Parathyroid adenoma (tissue), 2 donors: Measurements from ENCODE around the gene SCAMP5.

ENCODE experiments used
- H2AFZ ChIP-seq: fragments of 300-600 bp; sonication (generic); one replicate; pipeline ENCODE4 v1.7.0; 2017; ENCODE audit warnings: antibody characterized with exemption, mild to moderate bottlenecking
- H3K27ac ChIP-seq: fragments of 300-600 bp; sonication (generic); one replicate; pipeline ENCODE4 v1.7.0; 2017
- H3K27me3 ChIP-seq: fragments of 300-600 bp; sonication (generic); one replicate; pipeline ENCODE4 v1.7.0; 2017; ENCODE audit warnings: low read length; ENCODE audit not compliant: control insufficient read depth, insufficient read depth
- H3K36me3 ChIP-seq: fragments of 300-600 bp; sonication (generic); one replicate; pipeline ENCODE4 v1.7.0; 2017; ENCODE audit warnings: low read length; ENCODE audit not compliant: control insufficient read depth, insufficient read depth
- H3K4me1 ChIP-seq: fragments of 300-600 bp; sonication (generic); one replicate; pipeline ENCODE4 v1.7.0; 2017; ENCODE audit warnings: control low read depth
- H3K4me2 ChIP-seq: fragments of 300-600 bp; sonication (generic); one replicate; pipeline ENCODE4 v1.7.0; 2017; ENCODE audit warnings: low read length
- H3K4me3 ChIP-seq: fragments of 300-600 bp; sonication (generic); one replicate; pipeline ENCODE4 v1.7.0; 2017; ENCODE audit warnings: low read depth, low read length
- H3K79me2 ChIP-seq: fragments of 300-600 bp; sonication (generic); one replicate; pipeline ENCODE4 v1.7.0; 2017; ENCODE audit warnings: control low read depth
- H3K9ac ChIP-seq: fragments of 300-600 bp; sonication (generic); one replicate; pipeline ENCODE4 v1.7.0; 2017; ENCODE audit warnings: mild to moderate bottlenecking
- H3K9me3 ChIP-seq: fragments of 300-600 bp; sonication (generic); one replicate; pipeline ENCODE4 v1.7.0; 2017; ENCODE audit warnings: low read length; ENCODE audit not compliant: control insufficient read depth
- CTCF ChIP-seq: fragments of 300-600 bp; sonication (generic); IDR thresholded peaks from one replicate; pipeline ENCODE4 v1.7.0; 2017; ENCODE audit warnings: antibody characterized with exemption, mild to moderate bottlenecking
- donor health status: primary hyperparathyroidism.

Gene SCAMP5

GRCh38 chr15:75045332-75046015 lies 50.1 kb downstream of the SCAMP5 start:
- H3K79me2 ChIP-seq, result no peaks in the 10 kb centered on the region
- no peak overlapping the region for H2AFZ ChIP-seq
- H3K9ac ChIP-seq, result no peak overlapping the region
- H3K4me3 ChIP-seq, result no peak overlapping the region
- no peaks in the 10 kb centered on the region for H3K36me3 ChIP-seq
- no peak for TF ChIP-seq CTCF
- no peak overlapping the region for H3K4me2 ChIP-seq
- H3K4me1 ChIP-seq, result peaks cover 49% of the 10 kb centered on the region
- peak overlapping the region; percentile 93 for H3K27ac ChIP-seq
- H3K27me3 ChIP-seq, result no peaks in the 10 kb centered on the region
- no peaks in the 10 kb centered on the region for H3K9me3 ChIP-seq

- Histone ChIP-seq H3K4me2 (no peak overlapping the region), H2AFZ (no peak overlapping the region), H3K4me3 (no peak overlapping the region), H3K27ac (no peak overlapping the region), H3K9ac (no peak overlapping the region), H3K4me1 (peaks cover 36% of the 10 kb centered on the region), H3K36me3 (no peaks in the 10 kb centered on the region), H3K79me2 (no peaks in the 10 kb centered on the region), H3K9me3 (no peaks in the 10 kb centered on the region), H3K27me3 (no peaks in the 10 kb centered on the region)
- no peak for TF ChIP-seq CTCF
Observed at GRCh38 chr15:75048394-75048793, 53.0 kb downstream of the SCAMP5 start.

GRCh38 chr15:75049392-75049791 lies 54.0 kb downstream of the SCAMP5 start:
- Histone ChIP-seq H3K79me2 (no peaks in the 10 kb centered on the region), H3K9me3 (no peaks in the 10 kb centered on the region), H3K27ac (peak overlapping the region; percentile 56), H3K4me3 (no peak overlapping the region), H3K4me1 (peaks cover 32% of the 10 kb centered on the region), H2AFZ (no peak overlapping the region), H3K27me3 (no peaks in the 10 kb centered on the region), H3K9ac (no peak overlapping the region), H3K36me3 (no peaks in the 10 kb centered on the region), H3K4me2 (peak overlapping the region; percentile 6)
- no peak for TF ChIP-seq CTCF

GRCh38 chr15:75050283-75050682 lies 54.9 kb downstream of the SCAMP5 start:
- Histone ChIP-seq H3K9ac (no peak overlapping the region), H3K4me3 (no peak overlapping the region), H3K36me3 (no peaks in the 10 kb centered on the region), H3K4me2 (no peak overlapping the region), H3K79me2 (no peaks in the 10 kb centered on the region), H2AFZ (no peak overlapping the region), H3K4me1 (peaks cover 32% of the 10 kb centered on the region), H3K9me3 (no peaks in the 10 kb centered on the region), H3K27ac (no peak overlapping the region), H3K27me3 (no peaks in the 10 kb centered on the region)
- TF ChIP-seq CTCF, result no peak

- H3K27ac ChIP-seq, result no peak overlapping the region
- H3K27me3 ChIP-seq, result no peaks in the 10 kb centered on the region
- H3K9me3 ChIP-seq, result no peaks in the 10 kb centered on the region
- H3K36me3 ChIP-seq, result no peaks in the 10 kb centered on the region
- H3K4me2 ChIP-seq, result no peak overlapping the region
- no peak overlapping the region for H2AFZ ChIP-seq
- no peak overlapping the region for H3K4me3 ChIP-seq
- no peaks in the 10 kb centered on the region for H3K79me2 ChIP-seq
- no peak for TF ChIP-seq CTCF
- peaks cover 30% of the 10 kb centered on the region for H3K4me1 ChIP-seq
- no peak overlapping the region for H3K9ac ChIP-seq
Observed at GRCh38 chr15:75051191-75051608, 55.8 kb downstream of the SCAMP5 start.
